Measurements from ENCODE around the gene PTRH1.

The PTRH1 gene

GRCh38 chr9:127749090-127749787 is 33.8 kb upstream of the PTRH1 start:
- TF ChIP-seq ZFX (IDR thresholded peaks at IDR 0.05; ENCODE audit: borderline replicate concordance) (no peak), CTCF (IDR thresholded peaks at IDR 0.05) (no peak)
- no peak overlapping the region for H3K27ac ChIP-seq

GRCh38 chr9:127746959-127747569 is 31.6 kb upstream of the PTRH1 start:
- TF ChIP-seq CTCF (IDR thresholded peaks at IDR 0.05) (peak; percentile 11; the same call in 1 of the 2 replicates), ZFX (IDR thresholded peaks at IDR 0.05; ENCODE audit: borderline replicate concordance) (no peak)
- no peak overlapping the region for H3K27ac ChIP-seq

GRCh38 chr9:127744398-127745110 is 29.1 kb upstream of the PTRH1 start:
- no peak for TF ChIP-seq ZFX (IDR thresholded peaks at IDR 0.05; ENCODE audit: borderline replicate concordance)
- no peak overlapping the region for H3K27ac ChIP-seq

- TF ChIP-seq CTCF (IDR thresholded peaks at IDR 0.05) (no peak), ZFX (IDR thresholded peaks at IDR 0.05; ENCODE audit: borderline replicate concordance) (no peak)
- H3K27ac ChIP-seq: peak overlapping the region; percentile 65
These were observed 27.1 kb upstream of the PTRH1 start for GRCh38 chr9:127742435-127743088.

- H3K27ac ChIP-seq: peak overlapping the region; percentile 65
- no peak for TF ChIP-seq ZFX (IDR thresholded peaks at IDR 0.05; ENCODE audit: borderline replicate concordance)
- TF ChIP-seq CTCF (IDR thresholded peaks at IDR 0.05): 0 out of 2 replicates have a peak, but pooled peaks have one; percentile 7
These were observed 26.5 kb upstream of the PTRH1 start for GRCh38 chr9:127741831-127742434.

- peak overlapping the region; percentile 65 for H3K27ac ChIP-seq
- TF ChIP-seq CTCF (IDR thresholded peaks at IDR 0.05) (no peak), ZFX (IDR thresholded peaks at IDR 0.05; ENCODE audit: borderline replicate concordance) (no peak)
These were observed 24.3 kb upstream of the PTRH1 start for GRCh38 chr9:127739614-127740330.

- H3K27ac ChIP-seq: no peak overlapping the region
- TF ChIP-seq ZFX (IDR thresholded peaks at IDR 0.05; ENCODE audit: borderline replicate concordance): no peak
- no peak for TF ChIP-seq CTCF (IDR thresholded peaks at IDR 0.05)
These were observed 23.2 kb upstream of the PTRH1 start for GRCh38 chr9:127738666-127739065.
